Measurements from ENCODE around the gene GALNT2.

The GALNT2 gene

GRCh38 chr1:230070321-230071208 is 3.5 kb downstream of the GALNT2 start:
- no peak for TF ChIP-seq POLR2A (IDR thresholded peaks at IDR 0.05; ENCODE audit: low read depth, low read length)
- TF ChIP-seq PAX5 (IDR thresholded peaks at IDR 0.05; ENCODE audit: insufficient read depth, low read length, severe bottlenecking) = no peak
- TF ChIP-seq SPI1 (IDR thresholded peaks at IDR 0.05; ENCODE audit: low read depth, low read length) = no peak
- TF ChIP-seq POU2F2 (IDR thresholded peaks at IDR 0.05; ENCODE audit: low read depth, low read length) = no peak
- no peak for TF ChIP-seq TAF1 (IDR thresholded peaks at IDR 0.05; ENCODE audit: low read depth, low read length)
- no peak for TF ChIP-seq POLR2AphosphoS5 (IDR thresholded peaks at IDR 0.05; ENCODE audit: low read depth, low read length)
- no peak for FAIRE-seq
- no peak for DNase-seq (ENCODE audit: insufficient read length, low spot score)

- no peak for TF ChIP-seq SPI1 (IDR thresholded peaks at IDR 0.05; ENCODE audit: low read depth, low read length)
- no peak for TF ChIP-seq POU2F2 (IDR thresholded peaks at IDR 0.05; ENCODE audit: low read depth, low read length)
- TF ChIP-seq PAX5 (IDR thresholded peaks at IDR 0.05; ENCODE audit: insufficient read depth, low read length, severe bottlenecking) = no peak
- TF ChIP-seq POLR2A (IDR thresholded peaks at IDR 0.05; ENCODE audit: low read depth, low read length) = no peak
- no peak for TF ChIP-seq POLR2AphosphoS5 (IDR thresholded peaks at IDR 0.05; ENCODE audit: low read depth, low read length)
- no peak for TF ChIP-seq TAF1 (IDR thresholded peaks at IDR 0.05; ENCODE audit: low read depth, low read length)
- DNase-seq (ENCODE audit: insufficient read length, low spot score) (no peak), FAIRE-seq (no peak)
These were observed 4.3 kb downstream of the GALNT2 start for GRCh38 chr1:230071316-230071715.

GRCh38 chr1:230072296-230072695 is 5.3 kb downstream of the GALNT2 start:
- no peak for FAIRE-seq
- TF ChIP-seq POLR2AphosphoS5 (IDR thresholded peaks at IDR 0.05; ENCODE audit: low read depth, low read length) (no peak), SPI1 (IDR thresholded peaks at IDR 0.05; ENCODE audit: low read depth, low read length) (no peak), TAF1 (IDR thresholded peaks at IDR 0.05; ENCODE audit: low read depth, low read length) (no peak), POU2F2 (IDR thresholded peaks at IDR 0.05; ENCODE audit: low read depth, low read length) (no peak), POLR2A (IDR thresholded peaks at IDR 0.05; ENCODE audit: low read depth, low read length) (no peak), PAX5 (IDR thresholded peaks at IDR 0.05; ENCODE audit: insufficient read depth, low read length, severe bottlenecking) (no peak)

GRCh38 chr1:230072866-230073265 is 5.8 kb downstream of the GALNT2 start:
- FAIRE-seq = no peak
- no peak for DNase-seq (ENCODE audit: insufficient read length, low spot score)
- TF ChIP-seq POLR2A (IDR thresholded peaks at IDR 0.05; ENCODE audit: low read depth, low read length) = no peak
- no peak for TF ChIP-seq SPI1 (IDR thresholded peaks at IDR 0.05; ENCODE audit: low read depth, low read length)
- TF ChIP-seq POLR2AphosphoS5 (IDR thresholded peaks at IDR 0.05; ENCODE audit: low read depth, low read length) = no peak
- TF ChIP-seq TAF1 (IDR thresholded peaks at IDR 0.05; ENCODE audit: low read depth, low read length) = no peak
- no peak for TF ChIP-seq PAX5 (IDR thresholded peaks at IDR 0.05; ENCODE audit: insufficient read depth, low read length, severe bottlenecking)
- TF ChIP-seq POU2F2 (IDR thresholded peaks at IDR 0.05; ENCODE audit: low read depth, low read length) = no peak

More at GRCh38 chr1:230072296-230072695, 5.3 kb downstream of the GALNT2 start:
- DNase-seq (ENCODE audit: insufficient read length, low spot score) = no peak

GRCh38 chr1:230073371-230074035 is 6.5 kb downstream of the GALNT2 start:
- no peak for FAIRE-seq
- TF ChIP-seq TAF1 (IDR thresholded peaks at IDR 0.05; ENCODE audit: low read depth, low read length) (no peak), POLR2AphosphoS5 (IDR thresholded peaks at IDR 0.05; ENCODE audit: low read depth, low read length) (no peak), POU2F2 (IDR thresholded peaks at IDR 0.05; ENCODE audit: low read depth, low read length) (no peak), SPI1 (IDR thresholded peaks at IDR 0.05; ENCODE audit: low read depth, low read length) (no peak), PAX5 (IDR thresholded peaks at IDR 0.05; ENCODE audit: insufficient read depth, low read length, severe bottlenecking) (no peak), POLR2A (IDR thresholded peaks at IDR 0.05; ENCODE audit: low read depth, low read length) (no peak)
- DNase-seq (ENCODE audit: insufficient read length, low spot score) = no peak

- DNase-seq (ENCODE audit: insufficient read length, low spot score) (no peak), FAIRE-seq (no peak)
- TF ChIP-seq PAX5 (IDR thresholded peaks at IDR 0.05; ENCODE audit: insufficient read depth, low read length, severe bottlenecking) (no peak), POU2F2 (IDR thresholded peaks at IDR 0.05; ENCODE audit: low read depth, low read length) (no peak), TAF1 (IDR thresholded peaks at IDR 0.05; ENCODE audit: low read depth, low read length) (no peak)
These were observed 7.2 kb downstream of the GALNT2 start for GRCh38 chr1:230074270-230074669.

GRCh38 chr1:230074762-230075161 is 7.7 kb downstream of the GALNT2 start:
- DNase-seq (ENCODE audit: insufficient read length, low spot score) = no peak
- TF ChIP-seq SPI1 (IDR thresholded peaks at IDR 0.05; ENCODE audit: low read depth, low read length) (no peak), POLR2A (IDR thresholded peaks at IDR 0.05; ENCODE audit: low read depth, low read length) (no peak), POLR2AphosphoS5 (IDR thresholded peaks at IDR 0.05; ENCODE audit: low read depth, low read length) (no peak), POU2F2 (IDR thresholded peaks at IDR 0.05; ENCODE audit: low read depth, low read length) (no peak), PAX5 (IDR thresholded peaks at IDR 0.05; ENCODE audit: insufficient read depth, low read length, severe bottlenecking) (no peak), TAF1 (IDR thresholded peaks at IDR 0.05; ENCODE audit: low read depth, low read length) (no peak)
- FAIRE-seq = no peak

GRCh38 chr1:230076121-230076520 is 9.1 kb downstream of the GALNT2 start:
- FAIRE-seq (no peak), DNase-seq (ENCODE audit: insufficient read length, low spot score) (no peak)
- TF ChIP-seq TAF1 (IDR thresholded peaks at IDR 0.05; ENCODE audit: low read depth, low read length) (no peak), SPI1 (IDR thresholded peaks at IDR 0.05; ENCODE audit: low read depth, low read length) (no peak), POLR2AphosphoS5 (IDR thresholded peaks at IDR 0.05; ENCODE audit: low read depth, low read length) (no peak), POLR2A (IDR thresholded peaks at IDR 0.05; ENCODE audit: low read depth, low read length) (no peak), POU2F2 (IDR thresholded peaks at IDR 0.05; ENCODE audit: low read depth, low read length) (no peak), PAX5 (IDR thresholded peaks at IDR 0.05; ENCODE audit: insufficient read depth, low read length, severe bottlenecking) (no peak)

GRCh38 chr1:230077011-230077410 is 10.0 kb downstream of the GALNT2 start:
- FAIRE-seq = no peak
- DNase-seq (ENCODE audit: insufficient read length, low spot score) = no peak
- no peak for TF ChIP-seq SPI1 (IDR thresholded peaks at IDR 0.05; ENCODE audit: low read depth, low read length)
- no peak for TF ChIP-seq TAF1 (IDR thresholded peaks at IDR 0.05; ENCODE audit: low read depth, low read length)
- no peak for TF ChIP-seq POU2F2 (IDR thresholded peaks at IDR 0.05; ENCODE audit: low read depth, low read length)
- TF ChIP-seq PAX5 (IDR thresholded peaks at IDR 0.05; ENCODE audit: insufficient read depth, low read length, severe bottlenecking) = no peak
- no peak for TF ChIP-seq POLR2A (IDR thresholded peaks at IDR 0.05; ENCODE audit: low read depth, low read length)
